ENCODE measurements around the gene HOXA5.

- no peak for TF ChIP-seq POLR2A (IDR thresholded peaks at IDR 0.05; ENCODE audit: low read depth, low read length)
- TF ChIP-seq CTCF (IDR thresholded peaks at IDR 0.05; ENCODE audit: extremely low read depth in 1 of 2, insufficient read depth in 1 of 2, low read depth in 1 of 2, low read length in 2 of 2) = no peak
- no peak for TF ChIP-seq POLR2AphosphoS5 (IDR thresholded peaks at IDR 0.05; ENCODE audit: insufficient read depth, low read depth, low read length)
These were observed 27.2 kb upstream of the HOXA5 start for GRCh38 chr7:27170426-27171324.
